Measurements from ENCODE around the gene ACSL1.

ACSL1 gene

DNA sequence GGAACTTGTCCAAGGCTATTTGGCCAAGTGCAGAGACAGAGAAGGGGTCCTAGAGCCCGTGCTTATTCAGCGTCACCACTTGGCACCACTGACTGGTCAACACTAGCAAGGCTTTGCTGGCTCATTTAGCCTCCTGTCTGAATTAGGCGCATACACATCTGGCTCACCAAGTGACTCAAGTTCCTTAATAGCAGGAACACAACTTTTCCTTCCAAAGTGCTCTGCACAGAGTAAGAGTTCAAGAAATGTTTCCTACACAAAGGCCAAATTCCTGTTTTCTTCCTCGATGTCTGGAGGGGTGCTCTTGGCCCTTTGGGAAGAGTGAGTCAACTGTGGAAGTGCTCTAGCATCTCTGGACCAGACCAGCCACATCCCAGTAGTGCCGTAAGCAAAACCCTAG is 65.1 kb downstream of the ACSL1 start:
- no peak overlapping the region for H3K27ac ChIP-seq
- no peak for TF ChIP-seq CTCF (conservative IDR thresholded peaks at IDR 0.05)

DNA sequence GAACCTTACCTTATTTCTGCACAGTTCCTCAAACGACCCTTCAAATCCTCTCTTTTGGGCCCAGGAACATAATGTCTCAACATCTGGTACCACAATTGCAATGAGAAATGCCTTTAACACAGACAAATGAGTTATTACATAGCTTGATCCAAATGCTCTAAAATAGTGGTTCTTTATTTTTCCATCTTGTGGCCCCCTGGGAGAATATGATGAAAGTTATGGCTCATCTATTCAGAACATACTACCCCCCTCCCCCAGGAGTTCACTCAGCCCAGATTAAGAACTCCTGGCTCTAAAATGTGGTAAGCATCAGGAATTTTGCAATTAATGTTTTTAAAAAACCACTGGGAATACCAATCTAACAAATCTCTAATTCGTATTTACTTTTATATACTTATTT is 68.0 kb downstream of the ACSL1 start:
- no peak for TF ChIP-seq CTCF (conservative IDR thresholded peaks at IDR 0.05)

DNA sequence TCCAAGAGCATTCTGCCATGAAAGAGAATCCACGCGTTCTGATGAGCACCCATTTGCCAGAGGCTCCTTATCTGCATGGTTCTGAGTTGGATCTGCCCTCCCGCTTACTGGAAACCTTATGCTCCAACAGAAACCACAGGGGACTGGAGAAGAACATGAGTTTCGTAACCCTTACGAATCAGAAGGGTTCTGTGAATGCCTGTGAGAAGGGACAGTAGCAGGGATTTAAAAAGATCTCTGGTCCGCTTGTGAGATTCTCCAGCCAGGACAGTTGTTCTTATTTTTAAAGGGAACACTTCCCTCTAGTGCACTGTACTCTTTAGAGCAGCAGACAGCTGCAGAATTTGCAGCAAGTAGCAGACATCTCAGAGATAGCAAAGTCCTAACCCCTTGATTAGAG is 69.4 kb downstream of the ACSL1 start:
- no peak for TF ChIP-seq CTCF (conservative IDR thresholded peaks at IDR 0.05)
- H3K27ac ChIP-seq = no peak overlapping the region

More for the DNA sequence above, 68.0 kb downstream of the ACSL1 start:
- H3K27ac ChIP-seq = no peak overlapping the region

GRCh38 chr4:184755278-184755677 is 70.5 kb downstream of the ACSL1 start:
- H3K27ac ChIP-seq = no peak overlapping the region
- TF ChIP-seq CTCF (conservative IDR thresholded peaks at IDR 0.05) = no peak

DNA sequence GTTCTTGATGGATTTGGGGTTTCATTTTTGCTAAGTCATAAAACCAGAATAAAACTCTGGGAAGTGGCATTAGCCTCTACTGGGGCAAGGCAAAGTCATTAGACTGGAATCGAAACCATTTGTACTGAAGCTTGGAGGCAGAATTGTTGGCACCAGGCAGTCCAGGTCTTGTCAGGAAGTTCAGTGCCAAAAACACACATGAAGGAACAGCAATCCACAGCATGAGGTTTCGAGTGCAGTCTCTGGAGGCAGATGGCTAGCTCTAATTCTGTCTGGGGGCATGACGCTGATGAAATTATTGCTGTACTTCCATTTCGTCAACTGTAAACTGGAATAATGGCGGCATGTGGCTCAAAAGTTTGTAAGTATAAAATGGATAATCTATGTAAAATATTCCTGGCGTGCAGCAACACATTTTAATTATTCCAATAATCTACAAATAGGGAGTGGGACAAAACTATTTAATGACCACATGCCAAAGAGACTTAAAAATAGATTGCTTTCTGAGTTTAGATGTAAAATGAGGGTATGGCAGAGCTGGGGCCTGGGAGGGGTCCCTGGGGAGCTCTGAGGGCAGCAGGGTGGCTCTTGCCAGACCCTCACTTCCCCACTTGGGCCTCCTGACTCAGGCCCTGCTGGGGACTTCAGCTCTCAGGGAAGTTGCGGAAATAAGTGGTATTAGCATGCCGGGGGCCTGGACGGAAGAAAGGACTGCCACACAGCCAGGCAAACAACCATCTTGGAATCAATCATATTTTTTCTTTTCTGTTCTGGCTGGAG is 73.1 kb downstream of the ACSL1 start:
- H3K27ac ChIP-seq = no peak overlapping the region
- no peak for TF ChIP-seq CTCF (conservative IDR thresholded peaks at IDR 0.05)

DNA sequence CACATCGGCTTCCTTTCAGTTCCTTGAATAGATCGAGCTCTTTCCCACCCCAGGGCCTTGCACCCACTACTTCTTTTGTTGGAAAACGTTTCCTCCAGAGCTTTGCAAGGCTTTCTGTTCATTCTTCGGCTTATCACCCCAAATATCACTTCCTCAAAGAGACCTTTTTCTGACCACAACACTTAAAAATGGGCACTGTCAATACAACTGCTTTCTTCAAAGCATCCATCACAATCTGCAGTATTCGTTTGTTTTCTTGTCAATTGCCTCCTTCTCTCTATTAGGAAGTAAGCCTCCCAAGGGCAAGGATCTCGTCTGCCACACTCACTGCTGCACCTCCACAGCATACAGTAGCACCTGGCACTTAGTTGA is 74.2 kb downstream of the ACSL1 start:
- no peak for TF ChIP-seq CTCF (conservative IDR thresholded peaks at IDR 0.05)
- H3K27ac ChIP-seq = no peak overlapping the region

DNA sequence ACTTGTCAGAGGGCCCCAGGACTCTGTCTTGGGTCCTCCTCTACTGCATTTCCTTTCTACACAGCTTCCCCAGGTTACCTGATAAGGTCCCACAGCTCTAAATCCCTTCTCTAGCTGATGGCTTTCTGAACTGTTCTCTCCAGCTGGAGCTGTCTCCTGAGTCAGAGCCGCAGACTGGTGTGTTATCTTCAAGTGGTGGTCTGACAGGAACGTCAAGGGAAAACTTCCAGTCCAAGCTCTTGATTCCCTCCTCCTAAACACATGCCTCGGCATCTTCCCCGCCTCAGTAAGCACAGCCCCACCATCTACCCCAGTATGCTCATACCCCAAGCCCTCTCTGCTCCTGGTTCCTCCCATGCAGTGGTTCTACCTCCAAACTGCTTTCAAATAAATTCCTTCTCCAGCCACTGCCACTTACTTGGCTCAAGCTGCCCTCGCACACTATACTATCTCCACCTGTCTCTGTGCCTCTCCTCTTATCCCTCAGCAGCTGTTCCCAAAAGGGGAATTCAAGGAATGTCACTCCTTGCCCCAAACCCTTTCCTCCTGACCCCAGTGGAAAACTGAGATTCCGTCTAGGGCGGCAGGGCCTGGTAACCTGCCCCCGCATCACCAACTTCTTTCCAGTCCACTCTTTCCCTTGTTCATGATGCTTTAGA is 74.7 kb downstream of the ACSL1 start:
- no peak for TF ChIP-seq CTCF (conservative IDR thresholded peaks at IDR 0.05)
- H3K27ac ChIP-seq = no peak overlapping the region

Data from VCaP (cell line).